GM13977 (cell line): Measurements from ENCODE around the gene RAET1E.

ENCODE experiments used
- DNase-seq: peaks from one replicate; pipeline ENCODE4 v3.0.0; 2012; ENCODE audit warnings: low spot score
- in situ Hi-C: fragments of 300-500 bp; cut with MboI; formaldehyde crosslinking; loops from one replicate; pipeline ENCODE4 v1.12.0; 2022; ENCODE audit warnings: low sequenced_read_pairs, low pct_unique_long_range_greater_than_20kb, mixed read lengths, inconsistent platforms; ENCODE audit not compliant: unreplicated experiment
- TF ChIP-seq, protein P1 (sequence below): IDR thresholded peaks from 2 replicates; pipeline ENCODE4 v1.5.1; 2012; ENCODE audit warnings: mild to moderate bottlenecking, control low read depth; ENCODE audit not compliant: insufficient read depth; ENCODE audit errors: extremely low read depth, missing control alignments

Gene RAET1E

DNA sequence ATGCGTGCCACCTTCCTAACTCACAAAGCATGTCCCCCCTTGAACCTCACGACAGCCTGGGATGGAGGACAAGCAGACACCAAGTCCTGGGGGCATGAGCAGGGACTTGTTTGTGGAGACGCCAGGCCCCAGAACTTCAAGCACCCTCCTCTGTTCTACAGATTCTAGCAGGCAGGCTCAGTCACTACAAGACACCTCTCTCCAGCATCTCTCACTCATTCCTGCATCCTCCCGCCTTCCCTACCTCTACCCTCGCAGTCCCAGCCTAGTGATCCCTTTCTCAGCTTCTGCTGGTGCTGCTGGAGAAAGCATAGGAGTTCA lies 37.4 kb downstream of the RAET1E start:
- TF ChIP-seq, protein P1, sequence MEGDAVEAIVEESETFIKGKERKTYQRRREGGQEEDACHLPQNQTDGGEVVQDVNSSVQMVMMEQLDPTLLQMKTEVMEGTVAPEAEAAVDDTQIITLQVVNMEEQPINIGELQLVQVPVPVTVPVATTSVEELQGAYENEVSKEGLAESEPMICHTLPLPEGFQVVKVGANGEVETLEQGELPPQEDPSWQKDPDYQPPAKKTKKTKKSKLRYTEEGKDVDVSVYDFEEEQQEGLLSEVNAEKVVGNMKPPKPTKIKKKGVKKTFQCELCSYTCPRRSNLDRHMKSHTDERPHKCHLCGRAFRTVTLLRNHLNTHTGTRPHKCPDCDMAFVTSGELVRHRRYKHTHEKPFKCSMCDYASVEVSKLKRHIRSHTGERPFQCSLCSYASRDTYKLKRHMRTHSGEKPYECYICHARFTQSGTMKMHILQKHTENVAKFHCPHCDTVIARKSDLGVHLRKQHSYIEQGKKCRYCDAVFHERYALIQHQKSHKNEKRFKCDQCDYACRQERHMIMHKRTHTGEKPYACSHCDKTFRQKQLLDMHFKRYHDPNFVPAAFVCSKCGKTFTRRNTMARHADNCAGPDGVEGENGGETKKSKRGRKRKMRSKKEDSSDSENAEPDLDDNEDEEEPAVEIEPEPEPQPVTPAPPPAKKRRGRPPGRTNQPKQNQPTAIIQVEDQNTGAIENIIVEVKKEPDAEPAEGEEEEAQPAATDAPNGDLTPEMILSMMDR: no peak
- DNase-seq: no peak
- in situ Hi-C loops: no loop called here

DNA sequence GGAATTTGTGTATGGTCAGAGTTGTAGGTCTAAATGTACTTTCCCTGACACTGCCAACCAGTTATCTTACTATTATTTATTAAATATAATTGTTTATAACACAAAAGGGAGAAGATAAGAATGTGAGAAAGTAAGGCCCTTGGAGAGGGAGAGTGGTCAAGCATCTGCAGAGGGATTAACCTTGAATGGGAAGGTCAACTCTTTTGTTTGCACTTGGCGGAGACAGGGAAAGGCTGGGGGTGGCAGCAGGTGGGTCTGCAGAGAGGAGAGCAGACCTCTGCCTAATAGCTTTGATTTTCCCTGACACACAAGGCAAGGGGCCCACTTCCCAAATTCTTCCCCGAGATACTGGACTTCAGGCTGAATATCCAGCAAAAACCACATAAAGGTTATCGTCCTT lies 38.0 kb downstream of the RAET1E start:
- in situ Hi-C loops: no loop called here
- DNase-seq: no peak
- TF ChIP-seq, protein P1: no peak

DNA sequence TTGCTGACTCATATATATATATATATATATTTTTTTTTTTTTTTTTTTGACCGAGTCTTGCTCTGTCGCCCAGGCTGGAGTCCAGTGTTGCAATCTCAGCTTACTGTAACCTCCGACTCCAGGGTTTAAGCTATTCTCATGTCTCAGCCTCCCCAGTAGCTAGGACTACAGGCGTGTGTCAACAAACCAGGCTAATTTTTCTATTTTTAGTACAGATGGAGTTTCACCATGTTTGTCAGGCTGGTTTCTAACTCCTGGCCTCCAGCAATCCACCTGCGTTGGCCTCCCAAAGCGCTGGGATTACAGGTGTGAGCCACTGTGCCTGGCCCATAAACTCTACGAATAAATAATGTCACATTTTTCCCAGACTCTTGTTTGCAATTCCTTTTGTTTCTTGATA lies 38.5 kb downstream of the RAET1E start:
- no peak for DNase-seq
- TF ChIP-seq, protein P1: no peak
- in situ Hi-C loops: no loop called here

DNA sequence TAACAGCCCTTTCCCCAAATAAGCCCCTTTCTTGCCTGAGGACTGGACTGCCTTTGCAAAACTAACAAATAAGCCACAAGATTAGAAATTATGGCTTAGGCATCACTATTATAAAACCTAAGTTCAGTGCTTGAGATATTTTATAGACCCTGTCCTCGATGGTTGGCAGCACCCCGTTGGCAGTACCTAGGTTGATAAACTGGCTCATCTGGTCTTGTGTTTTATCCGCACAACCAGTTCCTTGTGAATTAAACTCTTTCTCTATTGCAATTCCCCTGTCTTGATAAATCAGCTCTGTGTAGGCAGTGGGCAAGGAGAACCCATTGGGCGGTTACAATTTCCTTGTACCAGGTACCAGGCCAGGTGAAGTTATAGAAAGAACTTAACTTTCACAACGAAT lies 40.4 kb downstream of the RAET1E start:
- in situ Hi-C loops: no loop called here
- no peak for DNase-seq
- TF ChIP-seq, protein P1: no peak

DNA sequence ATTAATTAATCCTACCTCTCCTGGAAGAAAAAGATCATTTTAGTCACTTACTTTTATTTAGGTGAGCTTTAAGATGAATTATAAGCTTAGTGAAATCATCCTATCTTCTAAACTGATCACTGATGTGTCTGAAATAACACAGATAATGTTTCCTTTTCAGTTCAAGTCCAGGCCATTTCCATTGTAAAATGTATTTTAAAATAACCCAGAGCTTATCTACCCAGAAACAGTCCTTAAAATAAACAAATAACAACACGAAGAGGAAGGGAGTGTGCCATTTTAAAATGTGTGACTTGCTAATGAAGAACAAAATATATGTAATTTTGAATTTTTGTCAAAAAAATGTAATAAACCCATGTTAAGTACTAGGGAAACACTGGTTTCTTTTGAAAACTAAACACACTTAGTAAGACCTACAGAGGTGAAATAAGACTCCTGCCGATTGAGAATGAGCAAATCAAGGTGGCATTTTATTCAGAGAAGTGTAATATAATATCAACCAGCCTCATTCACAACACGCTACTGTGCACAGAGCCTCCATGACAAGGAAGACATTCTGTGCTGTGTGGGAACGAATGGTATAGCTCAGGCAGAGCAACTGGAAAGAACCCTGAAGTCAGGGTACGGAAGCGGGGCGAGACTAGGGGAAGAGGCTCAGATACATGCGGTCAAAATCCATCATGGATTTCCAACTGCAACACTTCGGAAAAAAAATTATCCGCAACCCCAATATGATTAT lies 41.5 kb downstream of the RAET1E start:
- in situ Hi-C loops: no loop called here

DNA sequence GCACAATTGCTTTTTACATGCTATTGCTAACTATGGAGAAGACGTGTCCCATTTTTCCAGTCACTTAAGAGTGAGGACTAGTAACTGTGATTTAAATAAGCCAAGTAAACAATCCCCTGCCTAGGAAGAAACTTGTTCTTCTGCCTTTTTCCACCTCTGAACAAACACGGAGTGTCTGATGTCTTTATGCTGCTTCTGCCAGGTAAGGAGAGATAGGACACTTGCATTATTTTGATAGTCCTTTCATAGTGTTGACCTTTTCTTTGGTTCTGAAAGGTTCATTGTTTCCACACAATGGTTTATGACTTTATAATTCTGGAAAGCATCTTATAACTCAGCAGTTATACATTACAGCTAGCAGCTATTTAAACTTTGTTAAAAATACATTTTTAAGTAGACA lies 42.2 kb downstream of the RAET1E start:
- DNase-seq: no peak
- in situ Hi-C loops: no loop called here
- TF ChIP-seq, protein P1: no peak

More for the DNA sequence above, 41.5 kb downstream of the RAET1E start:
- DNase-seq: no peak
- TF ChIP-seq, protein P1: no peak
